HEK293T (cell line): ENCODE results near the gene COL26A1.

ENCODE experiments used
- ARNT ChIP-seq: fragments of 450-650 bp; IDR thresholded peaks from 2 replicates; pipeline ENCODE4 v1.6.1; 2017; ENCODE audit warnings: mild to moderate bottlenecking
- BHLHE40 ChIP-seq: fragments of 450-650 bp; IDR thresholded peaks from 2 replicates; pipeline ENCODE4 v1.6.1; 2016; ENCODE audit warnings: mild to moderate bottlenecking, moderate library complexity, borderline replicate concordance
- CTBP1 ChIP-seq: fragments of 450-650 bp; IDR thresholded peaks from 2 replicates; pipeline ENCODE4 v1.6.1; 2016; ENCODE audit warnings: borderline replicate concordance
- ELF4 ChIP-seq: fragments of 450-650 bp; IDR thresholded peaks from 2 replicates; pipeline ENCODE4 v1.6.1; 2017; ENCODE audit warnings: antibody characterized with exemption
- FOXA1 ChIP-seq: fragments of 450-650 bp; IDR thresholded peaks from 2 replicates; pipeline ENCODE4 v1.6.1; 2016; ENCODE audit warnings: mild to moderate bottlenecking
- HDGF ChIP-seq: fragments of 450-650 bp; IDR thresholded peaks from 2 replicates; pipeline ENCODE4 v1.6.1; 2017; ENCODE audit warnings: antibody characterized with exemption, borderline replicate concordance
- LEF1 ChIP-seq: fragments of 450-650 bp; IDR thresholded peaks from 2 replicates; pipeline ENCODE4 v1.6.1; 2017; ENCODE audit warnings: mild to moderate bottlenecking, borderline replicate concordance
- NFRKB ChIP-seq: fragments of 450-650 bp; IDR thresholded peaks from 2 replicates; pipeline ENCODE4 v1.6.1; 2016; ENCODE audit warnings: mild to moderate bottlenecking, moderate library complexity
- PKNOX1 ChIP-seq: fragments of 450-650 bp; IDR thresholded peaks from 2 replicates; pipeline ENCODE4 v1.6.1; 2016
- SP1 ChIP-seq: fragments of 450-650 bp; IDR thresholded peaks from 2 replicates; pipeline ENCODE4 v1.6.1; 2017
- SUZ12 ChIP-seq: fragments of 450-650 bp; IDR thresholded peaks from 2 replicates; pipeline ENCODE4 v1.6.1; 2016; ENCODE audit warnings: mild to moderate bottlenecking
- TARDBP ChIP-seq: fragments of 450-650 bp; IDR thresholded peaks from 2 replicates; pipeline ENCODE4 v1.6.1; 2016
- ZNF384 ChIP-seq: fragments of 450-650 bp; IDR thresholded peaks from 2 replicates; pipeline ENCODE4 v1.6.1; 2016

DNA sequence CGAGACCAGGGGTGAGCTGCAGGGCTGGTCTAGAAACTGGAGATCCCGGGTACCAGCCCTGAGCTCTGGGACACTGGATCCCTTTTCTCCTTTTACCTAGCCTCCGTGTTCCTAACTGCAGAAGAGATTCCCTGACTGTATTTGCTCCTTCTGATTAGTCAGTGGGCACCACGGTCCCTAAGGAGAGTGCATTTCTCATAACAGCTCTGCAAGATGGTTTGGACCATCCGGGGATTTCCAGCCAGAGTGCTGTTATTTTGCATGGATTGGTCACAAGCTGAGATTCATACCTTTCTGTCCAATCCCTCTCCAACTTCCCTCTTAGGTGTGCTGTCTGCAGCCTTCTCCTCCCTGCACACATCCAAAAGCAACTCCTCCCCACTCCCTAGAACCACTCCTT is 143.9 kb downstream of the COL26A1 start:
- TF ChIP-seq ZNF384 (no peak), CTBP1 (no peak), ELF4 (no peak), ARNT (no peak), BHLHE40 (no peak), TARDBP (no peak), SUZ12 (no peak), NFRKB (no peak), LEF1 (no peak), SP1 (no peak), PKNOX1 (no peak), FOXA1 (no peak), HDGF (no peak)
